OCI-LY3 (cell line): ENCODE measurements around the gene GCA.

Experiments
- H2AFZ ChIP-seq: fragments of 200-600, 300-600 bp; shearing (Covaris generic); 2 replicates; pipeline ENCODE4 v1.6.0; 2014; ENCODE audit warnings: antibody characterized with exemption, low read depth, low read length
- H3K27ac ChIP-seq: fragments of 200-600, 300-600 bp; sonication (generic); 2 replicates; pipeline ENCODE4 v1.5.1; 2014; ENCODE audit warnings: mild to moderate bottlenecking, low read length, moderate library complexity, mixed read lengths
- H3K27me3 ChIP-seq: fragments of 200-600, 300-600 bp; sonication (generic); 2 replicates; pipeline ENCODE4 v1.6.1; 2014; ENCODE audit warnings: low read depth, low read length, mixed read lengths
- H3K36me3 ChIP-seq: fragments of 200-600, 300-600 bp; sonication (generic); replicated peaks from 2 replicates; pipeline ENCODE3; 2014; ENCODE audit warnings: low read depth, low read length, mixed read lengths
- H3K4me1 ChIP-seq: fragments of 300-600, 200-600 bp; sonication (generic); 2 replicates; pipeline ENCODE4 v1.6.1; 2014; ENCODE audit warnings: low read length, mixed read lengths
- H3K4me2 ChIP-seq: fragments of 200-600, 300-600 bp; sonication (generic); 2 replicates; pipeline ENCODE4 v1.6.1; 2014; ENCODE audit warnings: low read length, mixed read lengths
- H3K4me3 ChIP-seq: fragments of 300-600, 200-600 bp; sonication (generic); 2 replicates; pipeline ENCODE4 v1.5.1; 2014; ENCODE audit warnings: antibody characterized with exemption, mild to moderate bottlenecking, low read length, moderate library complexity
- H3K79me2 ChIP-seq: fragments of 300-600, 200-600 bp; shearing (Covaris generic); 2 replicates; pipeline ENCODE4 v1.6.1; 2014; ENCODE audit warnings: mild to moderate bottlenecking, low read length, mixed read lengths
- H3K9ac ChIP-seq: fragments of 300-600, 200-600 bp; shearing (Covaris generic); 2 replicates; pipeline ENCODE4 v1.6.0; 2014; ENCODE audit warnings: mild to moderate bottlenecking, low read length, moderate library complexity
- H3K9me3 ChIP-seq: fragments of 200-600, 300-600 bp; shearing (Covaris generic); 2 replicates; pipeline ENCODE4 v1.6.1; 2014; ENCODE audit warnings: low read length, mixed read lengths; ENCODE audit not compliant: insufficient read depth
- H4K20me1 ChIP-seq: fragments of 200-600, 300-600 bp; sonication (generic); 2 replicates; pipeline ENCODE4 v1.6.1; 2016; ENCODE audit warnings: low read length, mixed read lengths; ENCODE audit not compliant: insufficient read depth
- CTCF ChIP-seq: fragments of 200-600, 300-600 bp; sonication (generic); IDR thresholded peaks from 2 replicates; pipeline ENCODE4 v1.5.1; 2014; ENCODE audit warnings: antibody characterized with exemption, low read length, low read depth
- EZH2phosphoT487 ChIP-seq: fragments of 200-600 bp; shearing (Covaris generic); IDR thresholded peaks from 2 replicates; pipeline ENCODE4 v1.6.1; 2018; ENCODE audit warnings: antibody characterized with exemption, mixed run types, low read depth

Gene GCA

DNA sequence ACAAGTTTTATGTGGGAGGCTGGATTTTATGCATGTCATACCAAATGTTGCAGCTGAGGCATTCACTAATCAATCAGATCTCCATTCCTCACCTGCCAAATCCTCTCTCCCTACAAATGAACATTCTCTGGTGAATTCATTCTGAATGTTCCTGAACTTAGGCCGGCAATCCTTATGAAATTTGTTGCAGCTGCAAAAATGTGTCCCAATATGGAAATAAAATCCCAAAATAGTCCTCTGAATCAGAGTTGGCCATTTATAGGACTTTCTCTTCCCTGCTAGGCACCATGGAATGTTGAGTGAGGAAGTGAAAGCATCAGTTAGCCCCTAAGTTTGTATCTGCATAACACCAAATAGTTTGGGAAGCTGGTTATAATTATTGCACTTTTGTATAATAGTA lies 25.6 kb downstream of the GCA start:
- Histone ChIP-seq H3K4me2 (no peak overlapping the region), H3K4me3 (no peak overlapping the region), H3K79me2 (no peaks in the 10 kb centered on the region), H2AFZ (no peak overlapping the region), H3K9me3 (no peaks in the 10 kb centered on the region), H3K9ac (no peak overlapping the region), H3K4me1 (no peaks in the 10 kb centered on the region), H3K27ac (no peak overlapping the region), H4K20me1 (no peaks in the 10 kb centered on the region), H3K27me3 (no peaks in the 10 kb centered on the region), H3K36me3 (no peaks in the 10 kb centered on the region)
- TF ChIP-seq CTCF (no peak), EZH2phosphoT487 (no peak)

GRCh38 chr2:162370931-162371330 lies 27.0 kb downstream of the GCA start:
- Histone ChIP-seq H3K4me3 (no peak overlapping the region), H3K79me2 (no peaks in the 10 kb centered on the region), H3K4me2 (no peak overlapping the region), H3K27ac (no peak overlapping the region), H2AFZ (no peak overlapping the region), H3K4me1 (no peaks in the 10 kb centered on the region), H3K9ac (no peak overlapping the region), H4K20me1 (no peaks in the 10 kb centered on the region), H3K9me3 (no peaks in the 10 kb centered on the region), H3K36me3 (no peaks in the 10 kb centered on the region), H3K27me3 (no peaks in the 10 kb centered on the region)
- TF ChIP-seq CTCF (no peak), EZH2phosphoT487 (no peak)

DNA sequence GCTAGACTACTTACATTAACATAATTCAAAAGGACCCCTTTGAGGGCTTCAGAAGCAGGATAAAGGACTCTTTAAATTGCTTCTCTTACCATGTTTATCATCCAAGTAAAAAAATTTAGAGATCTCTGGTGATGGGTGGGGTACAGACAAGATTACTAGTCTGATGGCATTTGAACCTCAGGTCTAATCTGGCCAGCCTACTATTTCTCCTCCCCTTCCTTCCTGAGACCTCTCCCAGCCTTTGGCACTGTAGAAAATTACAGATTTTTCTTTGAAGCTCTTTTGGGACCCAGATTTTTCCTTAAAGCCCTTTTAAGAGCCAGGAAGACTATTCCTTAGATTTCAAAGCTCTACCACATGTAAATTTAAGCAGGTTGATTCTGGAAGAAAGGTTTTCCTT lies 28.9 kb downstream of the GCA start:
- no peaks in the 10 kb centered on the region for H3K36me3 ChIP-seq
- no peak overlapping the region for H2AFZ ChIP-seq
- H3K4me1 ChIP-seq: peaks cover under 1% of the 10 kb centered on the region
- no peaks in the 10 kb centered on the region for H3K9me3 ChIP-seq
- no peak overlapping the region for H3K27ac ChIP-seq
- no peak overlapping the region for H3K4me3 ChIP-seq
- TF ChIP-seq CTCF (no peak), EZH2phosphoT487 (no peak)
- no peaks in the 10 kb centered on the region for H3K79me2 ChIP-seq
- no peak overlapping the region for H3K4me2 ChIP-seq
- H3K9ac ChIP-seq: no peak overlapping the region
- H3K27me3 ChIP-seq: no peaks in the 10 kb centered on the region
- H4K20me1 ChIP-seq: no peaks in the 10 kb centered on the region

DNA sequence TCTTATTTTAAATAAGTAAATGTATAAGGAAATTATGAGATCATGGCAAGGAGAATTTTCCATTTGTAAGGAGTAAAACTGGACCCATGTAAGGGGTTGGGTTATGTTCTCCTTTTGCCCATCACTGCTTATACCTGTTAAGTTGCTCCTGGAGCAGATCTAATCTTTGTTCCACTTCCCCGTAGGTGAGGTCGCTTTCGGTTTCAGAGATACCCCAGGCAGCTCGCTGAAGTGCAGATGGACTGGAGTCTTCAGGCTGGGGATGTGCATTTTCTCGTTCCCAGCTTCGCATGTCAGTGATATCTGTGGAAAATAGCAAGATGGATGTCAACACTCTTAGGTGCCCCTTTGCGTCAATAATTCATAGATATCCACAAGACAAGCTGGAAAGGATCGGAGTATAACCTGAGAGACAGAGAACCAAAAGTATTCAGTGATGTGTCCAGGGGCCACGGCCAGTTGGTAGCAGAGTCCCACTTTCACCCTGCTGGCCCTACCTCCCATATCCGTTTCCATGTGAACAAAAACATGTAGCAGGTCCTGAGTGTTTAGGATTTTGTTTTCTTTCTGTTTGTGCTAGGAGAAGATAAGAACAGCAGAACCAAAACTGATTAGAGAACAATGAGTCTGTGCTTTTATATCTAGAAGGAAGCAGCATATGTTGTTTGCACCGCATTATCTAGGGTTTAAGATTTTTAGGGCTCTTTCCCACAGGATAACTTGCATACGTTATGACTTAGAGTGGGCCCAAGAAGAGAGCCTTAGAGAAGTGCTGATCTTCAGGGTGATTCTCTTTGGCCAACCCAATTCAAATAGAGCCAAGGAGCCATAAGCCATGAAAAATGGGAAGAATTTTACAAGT lies 36.0 kb downstream of the GCA start:
- H3K4me1 ChIP-seq: peaks cover 24% of the 10 kb centered on the region
- TF ChIP-seq CTCF: no peak
- no peak for TF ChIP-seq EZH2phosphoT487
- peak overlapping the region; percentile 14; the same call in 1 of the 2 replicates for H3K9ac ChIP-seq
- H3K79me2 ChIP-seq: no peaks in the 10 kb centered on the region
- peak overlapping the region; percentile 78 for H3K4me3 ChIP-seq
- H2AFZ ChIP-seq: peak overlapping the region; percentile 70
- 0 out of 2 replicates have a peak, but pooled peaks cover 3% of the 10 kb centered on the region for H3K27me3 ChIP-seq
- H3K4me2 ChIP-seq: peak overlapping the region; percentile 90
- H3K27ac ChIP-seq: no peak overlapping the region
- H3K9me3 ChIP-seq: no peaks in the 10 kb centered on the region
- H4K20me1 ChIP-seq: no peaks in the 10 kb centered on the region
- no peaks in the 10 kb centered on the region for H3K36me3 ChIP-seq
